ENCODE measurements around the gene APC2. TPM values are rescaled to one million over a fixed set of nuclear protein-coding genes. Genes with fewer than 3 reads are reported as not detected.
A peak's percentile ranks its signal among the peaks of the same experiment; 100 is the strongest.

Gene APC2
- total RNA-seq, 4 donors from 2014 or later, result 0.42 to 1.8 (median 1.2) TPM

GRCh38 chr19:1461862-1462261, 11.9 kb downstream of the APC2 start:
- 92% methylated on average over 24 of the region's 24 CpGs for WGBS
- Histone ChIP-seq H3K4me1 (peaks cover 9 to 23% (median 18%) of the 10 kb centered on the region in 4 donors), H3K27ac (replicated peaks in 1 of 4) (no peak overlapping the region), H3K27me3 (peaks cover 0 to 53% (median 23%) of the 10 kb centered on the region in 4 donors), H3K9me3 (no peaks in the 10 kb centered on the region), H3K4me3 (no peak overlapping the region), H3K36me3 (peaks cover 0 to 24% (median 17%) of the 10 kb centered on the region in 4 donors)
- intact Hi-C loops (cut with DNase I), result no loop called here
- DNase-seq (ENCODE audit: extremely low spot score), result no peak
- no peak for TF ChIP-seq POLR2A (IDR thresholded peaks at IDR 0.05; ENCODE audit: low read depth)
- TF ChIP-seq, protein P1, sequence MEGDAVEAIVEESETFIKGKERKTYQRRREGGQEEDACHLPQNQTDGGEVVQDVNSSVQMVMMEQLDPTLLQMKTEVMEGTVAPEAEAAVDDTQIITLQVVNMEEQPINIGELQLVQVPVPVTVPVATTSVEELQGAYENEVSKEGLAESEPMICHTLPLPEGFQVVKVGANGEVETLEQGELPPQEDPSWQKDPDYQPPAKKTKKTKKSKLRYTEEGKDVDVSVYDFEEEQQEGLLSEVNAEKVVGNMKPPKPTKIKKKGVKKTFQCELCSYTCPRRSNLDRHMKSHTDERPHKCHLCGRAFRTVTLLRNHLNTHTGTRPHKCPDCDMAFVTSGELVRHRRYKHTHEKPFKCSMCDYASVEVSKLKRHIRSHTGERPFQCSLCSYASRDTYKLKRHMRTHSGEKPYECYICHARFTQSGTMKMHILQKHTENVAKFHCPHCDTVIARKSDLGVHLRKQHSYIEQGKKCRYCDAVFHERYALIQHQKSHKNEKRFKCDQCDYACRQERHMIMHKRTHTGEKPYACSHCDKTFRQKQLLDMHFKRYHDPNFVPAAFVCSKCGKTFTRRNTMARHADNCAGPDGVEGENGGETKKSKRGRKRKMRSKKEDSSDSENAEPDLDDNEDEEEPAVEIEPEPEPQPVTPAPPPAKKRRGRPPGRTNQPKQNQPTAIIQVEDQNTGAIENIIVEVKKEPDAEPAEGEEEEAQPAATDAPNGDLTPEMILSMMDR (IDR thresholded peaks at IDR 0.05), result no peak
- no peak for TF ChIP-seq POLR2AphosphoS5 (IDR thresholded peaks at IDR 0.05)
- TF ChIP-seq EP300 (IDR thresholded peaks at IDR 0.05), result no peak

- TF ChIP-seq, protein P1 (IDR thresholded peaks at IDR 0.05), result peak; percentile 22 to 44 (median 30)
- no peak for TF ChIP-seq POLR2A (IDR thresholded peaks at IDR 0.05; ENCODE audit: low read depth)
- H3K27me3 ChIP-seq, result peaks cover 15 to 73% (median 41%) of the 10 kb centered on the region in 4 donors
- peaks cover 0 to 17% (median 9%) of the 10 kb centered on the region in 4 donors for H3K36me3 ChIP-seq
- no peaks in the 10 kb centered on the region for H3K9me3 ChIP-seq
- 82% methylated on average over 12 of the region's 83 CpGs for WGBS
- H3K4me1 ChIP-seq, result peaks cover 39 to 55% (median 49%) of the 10 kb centered on the region in 4 donors
- DNase-seq (ENCODE audit: extremely low spot score), result no peak
- intact Hi-C loops (cut with DNase I), result no loop called here
- H3K4me3 ChIP-seq, result peak overlapping the region in 1 of 4 donors; percentile 9
- no peak overlapping the region for H3K27ac ChIP-seq (replicated peaks in 1 of 4)
Observed at GRCh38 chr19:1465191-1466016, 15.5 kb downstream of the APC2 start.

- Histone ChIP-seq H3K27ac (replicated peaks in 1 of 4) (no peak overlapping the region), H3K27me3 (peaks cover 21 to 79% (median 47%) of the 10 kb centered on the region in 4 donors), H3K4me1 (peaks cover 45 to 61% (median 55%) of the 10 kb centered on the region in 4 donors), H3K36me3 (peaks cover 0 to 11% (median 3%) of the 10 kb centered on the region in 4 donors), H3K9me3 (no peaks in the 10 kb centered on the region), H3K4me3 (peak overlapping the region in 1 of 4 donors; percentile 9)
- TF ChIP-seq POLR2A (IDR thresholded peaks at IDR 0.05; ENCODE audit: low read depth) (no peak), EP300 (IDR thresholded peaks at IDR 0.05) (no peak), POLR2AphosphoS5 (IDR thresholded peaks at IDR 0.05) (no peak)
- TF ChIP-seq, protein P1 (IDR thresholded peaks at IDR 0.05), result no peak
- 40% methylated on average over 3 of the region's 41 CpGs for whole genome bisulfite sequencing
- no peak for DNase-seq (ENCODE audit: extremely low spot score)
- intact Hi-C loops (cut with DNase I), result no loop called here
Observed at GRCh38 chr19:1466018-1466460, 16.1 kb downstream of the APC2 start.

- Histone ChIP-seq H3K4me1 (peaks cover 51 to 67% (median 61%) of the 10 kb centered on the region in 4 donors), H3K27me3 (peaks cover 26 to 85% (median 53%) of the 10 kb centered on the region in 4 donors)
Observed at GRCh38 chr19:1466461-1467214, 16.7 kb downstream of the APC2 start.

More at GRCh38 chr19:1466461-1467214, 16.7 kb downstream of the APC2 start:
- DNase-seq (ENCODE audit: extremely low spot score), result no peak
- no peak for TF ChIP-seq POLR2A (IDR thresholded peaks at IDR 0.05; ENCODE audit: low read depth)
- no peak for TF ChIP-seq EP300 (IDR thresholded peaks at IDR 0.05)
- TF ChIP-seq POLR2AphosphoS5 (IDR thresholded peaks at IDR 0.05), result no peak
- TF ChIP-seq, protein P1 (IDR thresholded peaks at IDR 0.05), result no peak
- Histone ChIP-seq H3K36me3 (peaks cover 0 to 6% (median 0%) of the 10 kb centered on the region in 4 donors), H3K9me3 (no peaks in the 10 kb centered on the region), H3K27ac (replicated peaks in 1 of 4) (no peak overlapping the region), H3K4me3 (no peak overlapping the region)
- intact Hi-C loops (cut with DNase I), result no loop called here
- 13% methylated on average over 19 of the region's 70 CpGs for WGBS
